PFSK-1 (cell line): ENCODE results near the gene PHACTR1.

Source experiments
- FOXP2 ChIP-seq: optimal IDR thresholded peaks from 2 replicates; pipeline ENCODE3; 2011; ENCODE audit warnings: borderline replicate concordance, control low read depth, inconsistent platforms; ENCODE audit not compliant: insufficient read depth; ENCODE audit errors: extremely low read length, extremely low read depth
- POLR2AphosphoS5 ChIP-seq: IDR thresholded peaks from 2 replicates; pipeline ENCODE4 v1.6.1; 2012; ENCODE audit warnings: low read depth, mild to moderate bottlenecking, control low read depth, low read length, moderate library complexity
- SIN3A ChIP-seq: IDR thresholded peaks from 2 replicates; pipeline ENCODE4 v1.6.1; 2012; ENCODE audit warnings: mild to moderate bottlenecking, low read length, moderate library complexity, borderline replicate concordance; ENCODE audit not compliant: insufficient read depth
- TAF1 ChIP-seq: IDR thresholded peaks from 2 replicates; pipeline ENCODE4 v1.6.1; 2012; ENCODE audit warnings: low read length, control low read depth, borderline replicate concordance; ENCODE audit not compliant: insufficient read depth
- TF ChIP-seq, protein P1 (sequence below), 2 experiments: IDR thresholded peaks; 2 replicates each; pipeline versions ENCODE4 v1.6.1 to v1.8.0; 2011 to 2012; ENCODE audit warnings: low read depth in 2 of 2, low read length in 2 of 2, control low read depth in 1 of 2, inconsistent platforms in 1 of 2, mild to moderate bottlenecking in 1 of 2, moderate library complexity in 1 of 2; ENCODE audit not compliant: insufficient read depth in 1 of 2

GRCh38 chr6:13009461-13009860 is 292.9 kb downstream of the PHACTR1 start:
- TF ChIP-seq TAF1 (no peak), SIN3A (no peak), POLR2AphosphoS5 (no peak), FOXP2 (no peak)
- TF ChIP-seq, protein P1, sequence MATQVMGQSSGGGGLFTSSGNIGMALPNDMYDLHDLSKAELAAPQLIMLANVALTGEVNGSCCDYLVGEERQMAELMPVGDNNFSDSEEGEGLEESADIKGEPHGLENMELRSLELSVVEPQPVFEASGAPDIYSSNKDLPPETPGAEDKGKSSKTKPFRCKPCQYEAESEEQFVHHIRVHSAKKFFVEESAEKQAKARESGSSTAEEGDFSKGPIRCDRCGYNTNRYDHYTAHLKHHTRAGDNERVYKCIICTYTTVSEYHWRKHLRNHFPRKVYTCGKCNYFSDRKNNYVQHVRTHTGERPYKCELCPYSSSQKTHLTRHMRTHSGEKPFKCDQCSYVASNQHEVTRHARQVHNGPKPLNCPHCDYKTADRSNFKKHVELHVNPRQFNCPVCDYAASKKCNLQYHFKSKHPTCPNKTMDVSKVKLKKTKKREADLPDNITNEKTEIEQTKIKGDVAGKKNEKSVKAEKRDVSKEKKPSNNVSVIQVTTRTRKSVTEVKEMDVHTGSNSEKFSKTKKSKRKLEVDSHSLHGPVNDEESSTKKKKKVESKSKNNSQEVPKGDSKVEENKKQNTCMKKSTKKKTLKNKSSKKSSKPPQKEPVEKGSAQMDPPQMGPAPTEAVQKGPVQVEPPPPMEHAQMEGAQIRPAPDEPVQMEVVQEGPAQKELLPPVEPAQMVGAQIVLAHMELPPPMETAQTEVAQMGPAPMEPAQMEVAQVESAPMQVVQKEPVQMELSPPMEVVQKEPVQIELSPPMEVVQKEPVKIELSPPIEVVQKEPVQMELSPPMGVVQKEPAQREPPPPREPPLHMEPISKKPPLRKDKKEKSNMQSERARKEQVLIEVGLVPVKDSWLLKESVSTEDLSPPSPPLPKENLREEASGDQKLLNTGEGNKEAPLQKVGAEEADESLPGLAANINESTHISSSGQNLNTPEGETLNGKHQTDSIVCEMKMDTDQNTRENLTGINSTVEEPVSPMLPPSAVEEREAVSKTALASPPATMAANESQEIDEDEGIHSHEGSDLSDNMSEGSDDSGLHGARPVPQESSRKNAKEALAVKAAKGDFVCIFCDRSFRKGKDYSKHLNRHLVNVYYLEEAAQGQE (IDR thresholded peaks at IDR 0.05; ENCODE audit: insufficient read depth in 1 of 2, low read depth in 2 of 2, low read length in 2 of 2), result no peak
